Neuronal stem cell (in vitro differentiated cells): Measurements from ENCODE around the gene COL1A1.
A peak's percentile ranks its signal among the peaks of the same experiment; 100 is the strongest.

Source experiments
- DNase-seq: peaks from one replicate; pipeline ENCODE4 v3.0.0-alpha.2; 2013; ENCODE audit warnings: low spot score
- H2AFZ ChIP-seq: one replicate; pipeline ENCODE4 v1.6.1; 2013; ENCODE audit warnings: mild to moderate bottlenecking, low read length, inconsistent platforms
- H2AK5ac ChIP-seq: 2 replicates; pipeline ENCODE4 v1.6.1; 2013; ENCODE audit warnings: low read depth, mild to moderate bottlenecking, inconsistent platforms, low read length, moderate library complexity, mixed read lengths
- H2BK120ac ChIP-seq: 2 replicates; pipeline ENCODE4 v1.6.1; 2013; ENCODE audit warnings: low read depth, mild to moderate bottlenecking, inconsistent platforms, low read length, moderate library complexity, mixed read lengths
- H2BK12ac ChIP-seq: one replicate; pipeline ENCODE4 v1.6.1; 2013; ENCODE audit warnings: low read length, inconsistent platforms
- H2BK15ac ChIP-seq: 2 replicates; pipeline ENCODE4 v1.6.1; 2013; ENCODE audit warnings: mild to moderate bottlenecking, low read length, inconsistent platforms, mixed read lengths
- H2BK5ac ChIP-seq: one replicate; pipeline ENCODE4 v1.6.1; 2013; ENCODE audit warnings: inconsistent platforms, mild to moderate bottlenecking, low read length, moderate library complexity
- H3K14ac ChIP-seq: one replicate; pipeline ENCODE4 v1.6.1; 2013; ENCODE audit warnings: low read length, inconsistent platforms
- H3K18ac ChIP-seq: 2 replicates; pipeline ENCODE4 v1.6.1; 2013; ENCODE audit warnings: low read length, inconsistent platforms
- H3K23ac ChIP-seq: 2 replicates; pipeline ENCODE4 v1.6.1; 2013; ENCODE audit warnings: low read depth, mild to moderate bottlenecking, mixed read lengths, low read length, inconsistent platforms; ENCODE audit not compliant: poor library complexity
- H3K27ac ChIP-seq: replicated peaks from 3 replicates; pipeline ENCODE4 v1.5.1; 2013; ENCODE audit warnings: low read length, inconsistent platforms
- H3K27me3 ChIP-seq, 3 experiments: 2 replicates each; pipeline ENCODE4 v1.6.1; 2013; ENCODE audit warnings: low read length in 3 of 3, mild to moderate bottlenecking in 2 of 3, inconsistent platforms in 1 of 3, low read depth in 1 of 3, mixed read lengths in 1 of 3, moderate library complexity in 1 of 3; ENCODE audit not compliant: control insufficient read depth in 3 of 3, insufficient read depth in 3 of 3
- H3K36me3 ChIP-seq, 2 donors: replicated peaks in 1 of 2; 2 replicates each; pipeline ENCODE4 v1.6.1; 2013; ENCODE audit warnings: low read length in 2 of 2; ENCODE audit not compliant: control insufficient read depth in 2 of 2, insufficient read depth in 2 of 2
- H3K4ac ChIP-seq: 2 replicates; pipeline ENCODE4 v1.6.1; 2013; ENCODE audit warnings: inconsistent platforms, mild to moderate bottlenecking, low read length, moderate library complexity
- H3K4me1 ChIP-seq, 2 donors: 1 replicate in 1 of 2; 2 replicates in 1 of 2; pipeline ENCODE4 v1.6.1; 2013; ENCODE audit warnings: low read length in 2 of 2, low read depth in 1 of 2; ENCODE audit not compliant: control insufficient read depth in 2 of 2, insufficient read depth in 1 of 2
- H3K4me2 ChIP-seq: one replicate; pipeline ENCODE4 v1.6.1; 2013; ENCODE audit warnings: mild to moderate bottlenecking, low read length, inconsistent platforms; ENCODE audit not compliant: insufficient read depth, poor library complexity, severe bottlenecking
- H3K4me3 ChIP-seq, 2 donors: 2 replicates each; pipeline ENCODE4 v1.5.1; 2013; ENCODE audit warnings: low read length in 2 of 2, mild to moderate bottlenecking in 2 of 2, inconsistent platforms in 1 of 2, moderate library complexity in 1 of 2
- H3K79me1 ChIP-seq: one replicate; pipeline ENCODE4 v1.6.1; 2013; ENCODE audit warnings: low read depth, mild to moderate bottlenecking, inconsistent platforms, low read length, moderate library complexity
- H3K9ac ChIP-seq: one replicate; pipeline ENCODE4 v1.6.1; 2013; ENCODE audit warnings: mild to moderate bottlenecking, low read depth, low read length, inconsistent platforms; ENCODE audit not compliant: poor library complexity
- H3K9me3 ChIP-seq, 2 donors: replicated peaks in 1 of 2; 2 replicates each; pipeline versions ENCODE3 to v1.6.1; 2013; ENCODE audit warnings: low read length in 2 of 2, mild to moderate bottlenecking in 2 of 2, inconsistent platforms in 1 of 2, low read depth in 1 of 2, mixed read lengths in 1 of 2, moderate library complexity in 1 of 2; ENCODE audit not compliant: control insufficient read depth in 2 of 2, insufficient read depth in 1 of 2
- H4K8ac ChIP-seq: one replicate; pipeline ENCODE4 v1.6.1; 2013; ENCODE audit warnings: low read depth, mild to moderate bottlenecking, inconsistent platforms, low read length, moderate library complexity
- H4K91ac ChIP-seq: one replicate; pipeline ENCODE4 v1.6.1; 2013; ENCODE audit warnings: low read length, low read depth, mild to moderate bottlenecking, inconsistent platforms; ENCODE audit not compliant: poor library complexity
- WGBS, 2 donors: extraction: QIAGEN DNeasy Blood & Tissue Kit; methylation state at CpG; one replicate each; pipeline ENCODE4 v1.1.7; 2013; ENCODE audit warnings: missing lambda C conversion rate in 2 of 2, mixed read lengths in 1 of 2; ENCODE audit not compliant: insufficient read length in 2 of 2, insufficient replicate concordance in 1 of 2; ENCODE audit errors: extremely low coverage in 2 of 2; 5-methylcytosine and 5-hydroxymethylcytosine counted together

The COL1A1 gene

DNA sequence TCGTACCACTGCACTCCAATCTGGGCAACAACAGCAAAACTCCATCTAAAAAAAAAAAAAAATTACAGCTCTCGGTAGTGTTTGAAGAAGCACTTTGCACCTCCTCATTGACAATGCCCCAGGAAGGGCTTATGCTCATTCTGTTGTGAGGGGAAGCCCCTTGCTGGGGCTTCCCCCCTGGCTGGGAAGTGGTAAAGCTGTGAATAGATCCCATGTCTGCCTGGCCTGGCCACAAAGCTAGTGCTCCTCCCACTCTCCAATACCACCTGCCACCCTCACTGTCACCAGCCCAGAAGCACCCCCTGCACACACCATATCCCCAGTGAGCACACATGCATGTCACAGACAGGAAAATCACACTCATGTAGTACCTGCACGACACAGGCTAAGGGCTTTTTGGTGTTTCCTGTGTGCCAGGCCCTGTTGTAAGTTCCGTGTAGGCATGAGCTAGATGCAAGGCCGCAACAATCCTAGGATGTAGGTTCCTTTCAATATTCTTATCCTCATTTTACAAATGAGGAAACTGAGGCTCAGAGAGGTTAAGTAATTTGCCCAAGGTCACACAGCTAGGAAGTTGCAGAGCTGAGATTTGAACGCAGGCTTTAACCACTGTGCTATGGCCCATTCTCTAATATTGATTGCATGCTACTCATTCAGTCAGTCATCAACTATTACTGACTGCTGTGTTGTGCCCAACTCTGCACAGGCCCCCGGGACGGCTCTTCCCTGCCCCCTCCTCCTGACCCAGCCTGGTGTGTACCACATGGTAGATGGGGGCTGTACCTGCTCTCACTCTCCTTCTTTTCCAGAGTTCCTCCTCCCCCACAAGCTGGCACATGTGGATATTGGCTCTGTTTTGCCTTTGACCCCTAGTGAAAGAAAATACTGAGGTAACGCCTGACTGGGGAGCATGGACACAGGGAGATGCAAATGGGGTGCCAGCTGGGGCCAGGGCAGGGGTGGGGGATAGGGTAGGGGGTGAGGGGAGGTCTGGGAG lies 11.9 kb upstream of the COL1A1 start:
- no peak for DNase-seq
- H2AFZ ChIP-seq, result no peak overlapping the region
- H3K4me1 ChIP-seq, result peaks cover 21 to 31% of the 10 kb centered on the region in 2 donors
- peak overlapping the region; percentile 56 for H4K91ac ChIP-seq
- no peak overlapping the region for H3K4ac ChIP-seq
- H3K9ac ChIP-seq, result no peak overlapping the region
- H3K23ac ChIP-seq, result no peak overlapping the region
- no CpG with 5 or more reads among the region's 9 CpGs for WGBS, 2 donors
- no peak overlapping the region for H4K8ac ChIP-seq
- no peak overlapping the region for H2BK120ac ChIP-seq
- no peak overlapping the region for H3K4me2 ChIP-seq
- H3K79me1 ChIP-seq, result no peaks in the 10 kb centered on the region
- no peaks in the 10 kb centered on the region for H3K36me3 ChIP-seq
- H3K9me3 ChIP-seq, result peaks cover 0 to 2% of the 10 kb centered on the region in 2 donors
- H2BK12ac ChIP-seq, result no peak overlapping the region
- H2BK5ac ChIP-seq, result no peak overlapping the region
- H3K27me3 ChIP-seq, result peaks cover 0 to 4% (median 0%) of the 10 kb centered on the region in 3 experiments
- H3K14ac ChIP-seq, result no peak overlapping the region
- H2AK5ac ChIP-seq, result no peak overlapping the region
- peak overlapping the region; percentile 8 for H3K18ac ChIP-seq
- no peak overlapping the region for H3K27ac ChIP-seq
- H3K4me3 ChIP-seq, result no peak overlapping the region
- H2BK15ac ChIP-seq, result no peak overlapping the region

DNA sequence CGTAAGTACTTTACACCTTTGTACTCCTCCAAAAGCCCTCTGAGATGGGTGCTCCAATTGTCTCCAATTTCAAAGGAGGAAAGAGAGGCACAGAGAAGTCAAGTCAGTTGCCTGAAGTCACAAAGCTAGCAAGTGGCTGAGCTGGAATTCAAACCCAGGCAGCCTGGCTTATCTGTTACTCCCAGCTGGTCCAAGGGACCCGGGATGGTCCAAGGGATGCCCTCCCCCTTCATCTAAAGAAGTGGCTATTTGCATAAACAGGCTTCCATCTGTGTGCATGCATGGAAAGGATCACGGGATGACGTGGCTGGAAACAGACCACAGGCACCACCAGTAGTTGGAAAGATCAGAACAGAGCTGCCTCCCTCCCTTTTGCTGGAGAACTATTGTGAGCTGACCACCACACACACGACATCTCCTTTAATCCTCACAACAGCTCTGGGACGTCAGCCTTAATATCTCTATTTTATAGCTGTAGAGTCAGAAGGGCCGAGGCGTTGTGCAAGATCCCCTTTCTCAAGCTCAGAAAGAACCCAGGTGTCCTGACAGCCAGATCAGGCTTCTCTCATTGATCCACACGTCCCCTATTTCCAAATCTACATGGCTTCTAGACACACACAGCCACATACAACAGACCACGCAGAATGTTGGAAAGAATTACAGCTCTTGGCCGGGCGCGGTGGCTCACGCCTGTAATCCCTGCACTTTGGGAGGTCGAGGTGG lies 10.9 kb upstream of the COL1A1 start:
- H2AK5ac ChIP-seq, result peak overlapping the region; percentile 29
- H3K36me3 ChIP-seq, result no peaks in the 10 kb centered on the region
- H4K91ac ChIP-seq, result peak overlapping the region; percentile 1
- no peak overlapping the region for H3K4ac ChIP-seq
- no peaks in the 10 kb centered on the region for H3K79me1 ChIP-seq
- no peak overlapping the region for H3K18ac ChIP-seq
- H3K4me3 ChIP-seq, result no peak overlapping the region
- no peak overlapping the region for H3K9ac ChIP-seq
- no peak overlapping the region for H2AFZ ChIP-seq
- H2BK15ac ChIP-seq, result no peak overlapping the region
- WGBS, 2 donors, result no CpG with 5 or more reads among the region's 15 CpGs
- no peak overlapping the region for H2BK12ac ChIP-seq
- H3K27ac ChIP-seq, result no peak overlapping the region
- H2BK120ac ChIP-seq, result no peak overlapping the region
- H3K4me2 ChIP-seq, result no peak overlapping the region
- no peak overlapping the region for H4K8ac ChIP-seq
- no peak overlapping the region for H3K14ac ChIP-seq
- H2BK5ac ChIP-seq, result no peak overlapping the region
- no peak overlapping the region for H3K23ac ChIP-seq
- H3K9me3 ChIP-seq, result peaks cover 0 to 2% of the 10 kb centered on the region in 2 donors
- H3K4me1 ChIP-seq, result peaks cover 21 to 36% of the 10 kb centered on the region in 2 donors
- DNase-seq, result no peak
- H3K27me3 ChIP-seq, result peaks cover 0 to 4% (median 0%) of the 10 kb centered on the region in 3 experiments

DNA sequence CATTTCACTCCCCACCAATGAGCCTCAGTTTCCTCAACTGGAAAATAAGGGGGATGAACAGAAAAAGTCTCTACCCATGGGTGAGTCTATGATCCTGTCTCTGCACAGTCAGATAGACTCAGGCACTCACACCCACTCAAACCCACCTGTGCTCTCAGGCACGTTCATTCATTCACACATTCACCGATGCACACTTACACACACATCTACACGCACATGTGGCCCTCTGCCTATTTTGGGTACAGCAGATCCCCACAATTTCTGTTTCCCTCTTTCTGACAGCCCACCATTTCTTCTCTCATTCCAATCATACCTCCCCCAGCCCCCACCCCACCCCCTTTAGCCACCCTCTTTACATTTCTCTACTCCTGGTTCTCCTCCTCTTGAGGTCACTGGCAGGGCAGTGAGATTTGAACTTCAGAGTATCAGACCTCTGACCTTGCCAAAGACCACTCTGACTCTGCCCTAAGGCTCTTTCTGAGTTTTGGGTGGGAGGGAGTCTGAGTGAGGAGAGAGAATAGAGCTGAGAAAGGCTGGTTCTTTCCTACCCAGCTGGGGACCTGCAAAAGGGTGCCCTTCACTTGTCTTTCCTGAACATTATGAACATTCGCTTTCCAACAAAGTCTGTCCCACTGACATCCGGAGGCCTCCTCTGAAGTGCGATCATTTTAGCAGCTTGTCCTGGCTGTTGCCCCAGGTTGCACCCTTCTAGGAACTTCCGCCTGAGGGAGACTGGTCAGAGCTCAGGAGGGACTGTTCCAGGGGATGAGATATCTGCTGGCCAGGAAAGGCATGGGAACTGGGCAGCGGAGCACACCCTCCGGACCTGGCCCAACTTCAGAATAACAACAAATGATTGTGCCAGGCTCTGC lies 10.1 kb upstream of the COL1A1 start:
- Histone ChIP-seq H2BK15ac (peak overlapping the region; percentile 30), H3K36me3 (no peaks in the 10 kb centered on the region), H4K91ac (no peak overlapping the region), H3K9me3 (peaks cover 0 to 2% of the 10 kb centered on the region in 2 donors), H3K4me3 (no peak overlapping the region), H4K8ac (no peak overlapping the region), H2AK5ac (peak overlapping the region; percentile 29), H3K4ac (no peak overlapping the region), H3K4me1 (peaks cover 21 to 39% of the 10 kb centered on the region in 2 donors), H3K14ac (no peak overlapping the region), H2AFZ (no peak overlapping the region), H3K18ac (peak overlapping the region; percentile 84), H3K79me1 (no peaks in the 10 kb centered on the region), H3K27ac (no peak overlapping the region), H3K23ac (no peak overlapping the region), H2BK12ac (no peak overlapping the region), H2BK120ac (peak overlapping the region; percentile 49), H3K27me3 (peaks cover 0 to 4% (median 0%) of the 10 kb centered on the region in 3 experiments), H2BK5ac (peak overlapping the region; percentile 68), H3K4me2 (no peak overlapping the region), H3K9ac (no peak overlapping the region)
- DNase-seq, result no peak
- no CpG with 5 or more reads among the region's 9 CpGs for WGBS, 2 donors
